GM12874 (cell line): Measurements from ENCODE around the gene SH3RF2.

Source experiments
- CTCF ChIP-seq: IDR thresholded peaks from 2 replicates; pipeline ENCODE4 v1.5.1; 2011; ENCODE audit warnings: low read depth, mild to moderate bottlenecking, control low read depth, low read length, moderate library complexity; ENCODE audit not compliant: insufficient read depth

Gene SH3RF2

GRCh38 chr5:145912594-145912993 lies 23.8 kb upstream of the SH3RF2 start:
- TF ChIP-seq CTCF, result no peak

- TF ChIP-seq CTCF, result no peak
These were observed 22.7 kb upstream of the SH3RF2 start for GRCh38 chr5:145913701-145914100.

GRCh38 chr5:145915970-145916638 lies 20.3 kb upstream of the SH3RF2 start:
- no peak for TF ChIP-seq CTCF

GRCh38 chr5:145917288-145917687 lies 19.1 kb upstream of the SH3RF2 start:
- TF ChIP-seq CTCF, result no peak

GRCh38 chr5:145918397-145918796 lies 18.0 kb upstream of the SH3RF2 start:
- no peak for TF ChIP-seq CTCF

GRCh38 chr5:145919413-145919812 lies 17.0 kb upstream of the SH3RF2 start:
- no peak for TF ChIP-seq CTCF

- no peak for TF ChIP-seq CTCF
These were observed 15.7 kb upstream of the SH3RF2 start for GRCh38 chr5:145920542-145921210.
